Activated T-cell treated with anti-CD3 and anti-CD28 coated beads, Interleukin-2, amount 50 U/mL, for 72 hours (primary cell): ENCODE measurements around the gene MED22. TPM values are rescaled to one million over a fixed set of nuclear protein-coding genes. Genes with fewer than 3 reads are reported as not detected.
"Not testable (repeated sequence)": the region's sequence is repeated elsewhere in the genome, so short reads cannot be mapped to it uniquely, and the experiment has no call there.

Experiments used
- ATAC-seq, 2 donors: fragments of 150-1000 bp; cut with Tn5 transposase; replicated peaks in 1 of 2; 2 replicates each; pipeline ENCODE4 v1.10.0; 2021; ENCODE audit warnings: moderate library complexity in 2 of 2, mild to moderate bottlenecking in 1 of 2
- DNase-seq, 2 donors: peaks; one replicate each; pipeline ENCODE4 v3.0.0; 2021 to 2022; ENCODE audit warnings: mixed read lengths in 1 of 2
- H3K27ac Mint-ChIP-seq: one replicate; pipeline ENCODE4 v1.8.0; 2022; ENCODE audit warnings: mild to moderate bottlenecking, moderate library complexity, mixed read lengths
- H3K27me3 Mint-ChIP-seq: one replicate; pipeline ENCODE4 v1.8.0; 2022; ENCODE audit warnings: low read depth, mixed read lengths
- H3K36me3 Mint-ChIP-seq, 2 donors: one replicate each; pipeline ENCODE4 v1.8.0; 2022; ENCODE audit warnings: mixed read lengths in 2 of 2, mild to moderate bottlenecking in 1 of 2; ENCODE audit not compliant: insufficient read depth in 2 of 2
- H3K4me1 Mint-ChIP-seq: one replicate; pipeline ENCODE4 v1.8.0; 2022; ENCODE audit warnings: low read depth, mixed read lengths
- H3K4me3 Mint-ChIP-seq, 2 donors: one replicate each; pipeline ENCODE4 v1.8.0; 2022; ENCODE audit warnings: mild to moderate bottlenecking in 2 of 2, mixed read lengths in 2 of 2, moderate library complexity in 2 of 2
- H3K9me3 Mint-ChIP-seq, 2 donors: one replicate each; pipeline ENCODE4 v1.8.0; 2022; ENCODE audit warnings: mixed read lengths in 2 of 2
- total RNA-seq, 2 donors: library from RNA; stranded (reverse); gene quantifications; one replicate each; pipeline ENCODE4 v1.2.3, GENCODE V29; 2022

The MED22 gene
- 10 to 100 TPM; 27.4 to 31.5 TPM for total RNA-seq

DNA sequence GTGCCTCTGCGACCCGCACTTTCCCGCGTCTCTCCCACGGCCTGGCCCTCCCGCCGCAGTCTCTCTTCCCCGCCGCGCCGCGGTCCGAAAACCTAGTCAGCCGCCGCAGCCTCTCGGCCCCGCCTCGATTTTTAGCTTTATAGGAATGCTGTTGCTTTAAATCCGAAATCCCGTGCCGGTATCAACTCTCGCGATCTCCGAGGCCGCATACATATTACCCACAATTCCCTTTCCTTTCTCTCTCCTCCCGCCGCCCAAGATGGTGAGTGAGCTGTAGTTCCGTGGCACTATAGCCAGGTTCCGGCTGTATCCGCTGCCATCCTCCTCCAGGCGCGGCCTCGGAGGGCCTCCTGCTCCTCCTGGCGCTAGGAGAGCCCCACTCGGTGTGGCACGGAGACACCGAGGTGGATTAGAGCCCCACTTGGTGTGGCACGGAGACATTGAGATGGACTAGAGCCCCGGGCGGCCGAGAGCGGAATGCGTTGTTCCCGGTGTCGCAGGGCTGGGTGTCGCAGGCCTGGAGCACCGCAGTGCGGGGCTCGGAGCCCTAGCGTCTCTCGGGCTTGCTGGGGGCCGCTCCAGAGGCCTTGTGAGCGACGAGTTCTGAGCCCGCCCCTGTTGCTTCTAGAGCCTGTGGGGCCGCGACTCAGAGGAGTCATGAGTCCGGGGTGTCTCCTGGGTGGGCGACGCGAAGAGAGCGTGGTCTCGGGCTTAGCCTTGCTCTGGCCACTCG is at the start of gene MED22, which contains the start of gene RPL7A:
Gene MED22, minus strand, starts transcription at position 147 of the 733 bp plus-strand sequence. CDS start 1,469 bp downstream, outside the sequence.
Gene RPL7A, plus strand, starts transcription at position 234 of the 733 bp plus-strand sequence. Its CDS starts 26 bp downstream, at position 260.
- Mint-ChIP-seq H3K4me1 (peaks cover 61% of the 10 kb centered on the region), H3K9me3 (no peaks in the 10 kb centered on the region), H3K27me3 (no peaks in the 10 kb centered on the region), H3K36me3 (peaks cover 23 to 39% of the 10 kb centered on the region in 2 donors), H3K4me3 (peak within 1 kb of the TSS; percentile 98 to 100), H3K27ac (peak within 1 kb of the TSS; percentile 98)
- ATAC-seq = peak; percentile 81 to 82
- DNase-seq = peak; percentile 93 to 95

DNA sequence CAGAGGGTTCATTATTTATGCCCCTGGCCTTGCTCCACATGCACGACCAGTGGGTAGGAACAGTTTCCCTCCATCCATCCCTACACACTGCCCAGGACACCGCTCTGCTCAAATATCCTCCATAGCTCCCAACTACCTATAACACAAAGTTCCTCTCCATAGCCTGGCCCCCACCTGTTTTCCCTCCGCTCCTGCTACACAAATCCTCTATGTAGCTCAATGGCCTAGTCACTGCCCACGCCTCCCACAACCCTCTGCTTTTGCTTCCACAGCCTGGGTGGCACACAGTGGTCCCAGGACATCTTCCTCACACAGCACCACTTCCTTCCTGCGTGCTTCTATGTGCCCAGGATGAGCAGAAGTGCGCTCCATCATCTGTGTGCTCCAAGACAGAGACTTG is 49.4 kb upstream of the MED22 start:
- no peak for DNase-seq
- H3K27me3 Mint-ChIP-seq = no peaks in the 10 kb centered on the region
- ATAC-seq = no peak
- no peak overlapping the region for H3K4me3 Mint-ChIP-seq
- H3K27ac Mint-ChIP-seq = no peak overlapping the region
- peaks cover 5% of the 10 kb centered on the region for H3K4me1 Mint-ChIP-seq
- H3K36me3 Mint-ChIP-seq = no peaks in the 10 kb centered on the region
- peaks cover 0 to under 1% of the 10 kb centered on the region in 2 donors for H3K9me3 Mint-ChIP-seq

DNA sequence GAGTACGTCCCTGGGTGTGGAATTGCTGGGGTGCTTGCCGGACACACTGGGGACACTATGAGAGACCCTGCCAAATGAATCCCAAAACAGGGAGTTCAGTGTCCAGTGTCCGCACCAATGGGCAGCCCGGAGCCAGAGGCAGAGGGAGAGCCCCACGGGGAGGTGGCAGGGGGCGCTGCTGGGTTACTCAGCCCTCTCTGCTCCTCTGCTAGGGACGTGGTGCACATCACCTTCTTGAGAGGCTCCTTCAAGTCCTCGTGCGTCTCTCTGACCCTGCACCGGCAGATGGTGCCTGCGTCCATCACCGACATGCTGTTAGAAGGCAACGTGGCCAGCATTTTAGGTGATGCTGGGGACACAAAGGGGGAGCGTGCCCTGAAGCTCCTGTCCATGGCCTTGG is 49.0 kb upstream of the MED22 start:
- Mint-ChIP-seq H3K4me3 (no peak overlapping the region), H3K27me3 (no peaks in the 10 kb centered on the region), H3K9me3 (peaks cover 0 to 2% of the 10 kb centered on the region in 2 donors), H3K4me1 (peaks cover 5% of the 10 kb centered on the region), H3K27ac (no peak overlapping the region), H3K36me3 (no peaks in the 10 kb centered on the region)
- DNase-seq (peak in 1 of 2 donors; percentile 18), ATAC-seq (peak in 1 of 2 donors; percentile 38)

DNA sequence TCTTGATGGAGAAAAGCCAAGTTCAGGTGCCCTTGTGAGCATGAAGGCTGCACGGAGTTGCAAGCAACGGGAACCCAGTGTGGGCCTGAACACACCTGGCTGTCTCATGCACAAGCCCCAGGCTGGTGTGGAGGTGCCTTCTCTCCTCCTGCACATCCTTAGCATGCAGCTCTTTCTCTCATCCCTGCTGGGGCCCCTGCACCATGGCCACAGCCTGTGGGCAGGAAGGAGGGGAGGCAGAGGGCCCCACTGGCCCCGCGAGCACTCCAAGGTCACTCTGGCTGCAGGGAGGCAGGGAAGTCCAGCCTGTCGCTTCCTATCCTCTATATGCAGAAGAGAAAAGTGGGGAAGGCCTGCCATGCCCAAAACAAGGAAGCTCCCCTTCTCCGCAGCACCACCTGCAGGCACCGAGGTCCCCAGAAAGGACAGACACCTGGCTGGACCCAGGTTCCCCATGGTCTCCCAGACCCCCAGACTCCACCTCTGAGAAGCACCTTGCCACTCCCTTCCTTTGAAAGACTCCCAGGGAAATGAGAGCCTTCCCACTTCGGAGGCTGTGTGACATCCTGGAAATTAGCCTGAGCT is 46.8 kb upstream of the MED22 start:
- Mint-ChIP-seq H3K4me1 (peaks cover 5% of the 10 kb centered on the region), H3K36me3 (no peaks in the 10 kb centered on the region), H3K27me3 (peaks cover 2% of the 10 kb centered on the region), H3K27ac (no peak overlapping the region), H3K4me3 (no peak overlapping the region), H3K9me3 (peaks cover 0 to 2% of the 10 kb centered on the region in 2 donors)
- DNase-seq (no peak), ATAC-seq (peak; percentile 5 to 22)

DNA sequence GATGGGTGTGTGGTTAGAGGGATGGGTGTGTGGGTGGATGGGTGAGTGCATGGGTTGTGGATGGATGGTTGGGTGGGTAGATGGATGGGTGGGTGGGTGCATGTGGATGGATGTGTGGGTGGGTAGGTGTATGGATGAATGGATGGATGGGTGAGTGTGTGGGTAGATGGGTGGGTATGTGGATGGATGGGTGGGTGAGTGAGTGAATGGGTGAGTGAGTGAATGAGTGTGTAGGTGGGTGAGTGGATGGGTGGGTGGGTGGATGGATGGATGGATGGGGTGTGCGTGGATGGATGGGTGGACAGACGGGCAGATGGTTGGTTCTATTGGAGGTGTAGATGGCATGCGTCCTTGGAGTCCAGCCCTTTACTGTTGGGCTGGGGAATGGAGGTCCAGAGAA is 45.5 kb upstream of the MED22 start:
- no peak overlapping the region for H3K4me3 Mint-ChIP-seq
- no peak for ATAC-seq

DNA sequence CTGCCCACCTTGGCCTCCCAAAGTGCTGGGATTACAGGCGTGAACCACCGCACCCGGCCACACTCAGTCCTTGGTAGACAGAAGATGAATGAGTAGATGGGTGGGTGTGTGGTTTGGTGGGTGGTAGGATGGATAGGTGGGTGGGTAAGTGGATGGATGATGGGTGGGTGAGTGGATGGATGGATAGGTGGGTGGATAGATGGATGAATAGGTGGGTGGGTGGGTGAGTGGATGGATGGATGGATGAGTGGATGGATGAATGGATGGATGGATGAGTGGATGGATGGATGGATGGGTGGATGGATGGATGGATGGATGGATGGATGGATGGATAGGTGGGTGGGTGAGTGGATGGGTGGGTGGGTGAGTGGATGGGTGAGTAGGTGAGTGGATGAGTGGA is 44.4 kb upstream of the MED22 start:
- not testable (repeated sequence) for H3K4me3 Mint-ChIP-seq, H3K9me3 Mint-ChIP-seq, H3K27ac Mint-ChIP-seq, ATAC-seq, DNase-seq, H3K4me1 Mint-ChIP-seq, H3K36me3 Mint-ChIP-seq, H3K27me3 Mint-ChIP-seq

More for the DNA sequence above, 45.5 kb upstream of the MED22 start:
- Mint-ChIP-seq H3K9me3 (peaks cover 0 to 2% of the 10 kb centered on the region in 2 donors), H3K4me1 (peaks cover 5% of the 10 kb centered on the region), H3K27me3 (peaks cover 5% of the 10 kb centered on the region), H3K36me3 (no peaks in the 10 kb centered on the region), H3K27ac (no peak overlapping the region)
- no peak for DNase-seq

DNA sequence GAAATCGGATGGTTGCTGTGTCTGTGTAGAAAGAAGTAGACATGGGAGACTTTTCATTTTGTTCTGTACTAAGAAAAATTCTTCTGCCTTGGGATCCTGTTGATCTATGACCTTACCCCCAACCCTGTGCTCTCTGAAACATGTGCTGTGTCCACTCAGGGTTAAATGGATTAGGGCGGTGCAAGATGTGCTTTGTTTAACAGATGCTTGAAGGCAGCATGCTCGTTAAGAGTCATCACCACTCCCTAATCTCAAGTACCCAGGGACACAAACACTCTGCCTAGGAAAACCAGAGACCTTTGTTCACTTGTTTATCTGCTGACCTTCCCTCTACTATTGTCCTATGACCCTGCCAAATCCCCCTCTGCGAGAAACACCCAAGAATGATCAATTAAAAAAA is 43.5 kb upstream of the MED22 start:
- not testable (repeated sequence) for H3K36me3 Mint-ChIP-seq, H3K27ac Mint-ChIP-seq, H3K4me1 Mint-ChIP-seq, H3K27me3 Mint-ChIP-seq, DNase-seq, H3K4me3 Mint-ChIP-seq, ATAC-seq, H3K9me3 Mint-ChIP-seq

DNA sequence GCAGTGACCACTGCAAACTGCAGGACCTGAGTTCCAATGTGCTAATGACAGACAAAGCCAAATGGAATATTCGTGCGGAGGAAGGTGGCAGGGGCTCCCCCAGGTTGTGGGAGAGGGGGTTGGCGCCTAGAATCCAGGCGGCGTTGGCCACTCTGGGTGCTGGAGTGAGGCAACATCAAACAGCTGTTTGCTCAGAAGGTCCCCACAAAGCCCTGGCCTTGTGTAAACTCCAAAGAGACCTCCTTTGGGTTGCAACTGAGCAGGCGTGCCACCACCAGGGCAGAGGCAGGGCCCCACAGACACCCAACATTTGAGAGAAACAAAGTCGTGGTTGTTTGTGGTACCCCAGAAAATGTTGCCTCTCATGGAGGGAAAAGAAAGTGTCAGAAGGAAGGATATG is 42.8 kb upstream of the MED22 start:
- H3K9me3 Mint-ChIP-seq = peaks cover 0 to 2% of the 10 kb centered on the region in 2 donors
- H3K4me1 Mint-ChIP-seq = no peaks in the 10 kb centered on the region
- H3K4me3 Mint-ChIP-seq = no peak overlapping the region
- H3K36me3 Mint-ChIP-seq = no peaks in the 10 kb centered on the region
- no peak overlapping the region for H3K27ac Mint-ChIP-seq
- peaks cover 5% of the 10 kb centered on the region for H3K27me3 Mint-ChIP-seq
- DNase-seq (no peak), ATAC-seq (no peak)

DNA sequence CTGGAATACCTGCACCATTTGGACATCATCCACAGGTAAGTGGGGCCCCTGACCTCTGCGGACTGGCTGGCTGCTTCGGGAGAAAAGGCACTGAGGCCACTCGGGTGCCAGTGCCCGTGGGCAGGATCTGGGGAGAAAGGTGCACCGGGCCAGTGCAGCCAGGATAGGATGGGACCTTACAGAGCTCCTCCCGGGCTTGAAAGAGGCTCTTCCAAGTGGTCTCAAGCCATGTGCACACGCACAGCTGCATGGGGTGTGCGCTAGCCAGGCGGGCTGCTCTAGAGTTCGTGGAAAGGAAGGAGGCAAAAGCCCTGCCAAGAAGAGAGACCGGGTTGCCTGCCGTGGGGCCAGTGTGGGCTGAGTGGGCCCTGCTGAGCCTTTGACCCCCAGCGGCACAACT is 41.6 kb upstream of the MED22 start:
- no peak overlapping the region for H3K4me3 Mint-ChIP-seq
- H3K36me3 Mint-ChIP-seq = no peaks in the 10 kb centered on the region
- H3K9me3 Mint-ChIP-seq = peaks cover 0 to 2% of the 10 kb centered on the region in 2 donors
- H3K27me3 Mint-ChIP-seq = peaks cover 5% of the 10 kb centered on the region
- H3K27ac Mint-ChIP-seq = no peak overlapping the region
- no peak for ATAC-seq
- H3K4me1 Mint-ChIP-seq = no peaks in the 10 kb centered on the region
- no peak for DNase-seq

DNA sequence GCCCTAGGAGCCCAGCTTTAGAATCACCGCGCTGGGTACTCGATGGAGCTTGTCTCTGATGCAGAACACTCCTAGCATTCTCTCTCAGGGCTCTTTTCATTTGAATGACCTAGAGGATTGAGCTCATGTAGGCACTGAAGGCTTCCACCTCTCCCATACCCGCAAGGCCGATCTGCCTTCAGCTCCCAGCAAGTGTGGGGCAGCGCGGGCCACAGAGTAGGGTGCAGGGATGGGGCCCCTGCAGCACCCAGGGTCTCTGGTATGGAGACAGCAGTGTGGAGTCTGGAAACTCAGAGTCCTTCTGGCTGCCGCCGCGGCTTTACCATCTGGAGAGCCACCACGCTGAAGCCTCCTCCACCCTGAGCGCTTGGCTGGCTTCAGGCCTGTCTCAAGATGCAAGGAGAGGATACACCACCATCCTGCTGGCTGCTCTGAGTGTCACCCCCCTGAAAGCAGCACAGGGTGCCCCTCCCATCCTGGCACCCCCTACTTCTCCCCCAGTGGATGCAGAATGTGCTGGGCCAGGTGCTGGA is 41.2 kb upstream of the MED22 start:
- Mint-ChIP-seq H3K27ac (no peak overlapping the region), H3K27me3 (peaks cover 5% of the 10 kb centered on the region), H3K4me1 (no peaks in the 10 kb centered on the region), H3K9me3 (peaks cover 0 to 2% of the 10 kb centered on the region in 2 donors), H3K4me3 (no peak overlapping the region), H3K36me3 (no peaks in the 10 kb centered on the region)
- ATAC-seq = no peak
- no peak for DNase-seq

DNA sequence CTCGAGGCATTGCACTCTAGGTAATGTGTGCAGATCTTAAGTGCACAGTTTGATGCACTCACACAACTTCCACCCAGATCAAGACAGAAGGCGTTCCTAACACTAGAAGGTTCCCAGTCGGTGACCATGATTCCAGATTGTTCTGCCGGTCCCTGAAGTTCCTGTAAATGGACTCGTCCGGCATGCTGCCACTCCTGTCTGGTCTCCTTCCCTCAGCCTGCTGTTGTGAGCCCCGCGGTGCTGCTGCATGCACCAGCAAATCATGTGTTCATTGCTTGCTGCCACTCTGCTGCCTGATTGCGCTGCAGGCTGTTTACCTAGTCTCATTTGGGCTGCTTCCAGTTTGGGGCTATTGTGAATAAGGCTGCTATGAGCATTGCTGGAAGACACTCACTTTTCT is 39.7 kb upstream of the MED22 start:
- Mint-ChIP-seq H3K27me3 (peaks cover 5% of the 10 kb centered on the region), H3K4me3 (no peak overlapping the region), H3K36me3 (no peaks in the 10 kb centered on the region), H3K9me3 (peaks cover 0 to 2% of the 10 kb centered on the region in 2 donors), H3K4me1 (no peaks in the 10 kb centered on the region), H3K27ac (no peak overlapping the region)
- ATAC-seq (no peak), DNase-seq (no peak)

DNA sequence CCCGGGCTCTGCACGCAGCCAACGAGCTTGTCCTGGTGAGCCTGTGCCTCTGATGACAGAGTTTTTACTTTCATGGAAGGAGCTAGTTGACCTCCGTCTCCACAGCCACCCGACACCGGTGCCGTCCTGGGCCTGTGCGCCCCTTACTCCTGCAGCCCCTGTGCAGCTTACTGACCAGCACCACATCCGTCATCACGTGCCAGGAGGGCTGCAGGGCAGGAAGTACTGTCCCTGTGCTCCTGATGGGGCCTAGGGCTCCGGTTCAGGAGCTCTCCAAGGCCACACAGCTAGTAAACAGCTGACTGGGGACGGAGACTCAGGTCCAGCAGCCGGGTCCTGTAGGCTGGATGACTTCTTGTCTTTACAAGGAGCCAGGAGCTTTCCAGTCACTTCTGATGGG is 38.4 kb upstream of the MED22 start:
- Mint-ChIP-seq H3K36me3 (no peaks in the 10 kb centered on the region), H3K4me3 (no peak overlapping the region), H3K27ac (no peak overlapping the region), H3K4me1 (no peaks in the 10 kb centered on the region), H3K9me3 (no peaks in the 10 kb centered on the region), H3K27me3 (peaks cover 5% of the 10 kb centered on the region)
- ATAC-seq (no peak), DNase-seq (no peak)

DNA sequence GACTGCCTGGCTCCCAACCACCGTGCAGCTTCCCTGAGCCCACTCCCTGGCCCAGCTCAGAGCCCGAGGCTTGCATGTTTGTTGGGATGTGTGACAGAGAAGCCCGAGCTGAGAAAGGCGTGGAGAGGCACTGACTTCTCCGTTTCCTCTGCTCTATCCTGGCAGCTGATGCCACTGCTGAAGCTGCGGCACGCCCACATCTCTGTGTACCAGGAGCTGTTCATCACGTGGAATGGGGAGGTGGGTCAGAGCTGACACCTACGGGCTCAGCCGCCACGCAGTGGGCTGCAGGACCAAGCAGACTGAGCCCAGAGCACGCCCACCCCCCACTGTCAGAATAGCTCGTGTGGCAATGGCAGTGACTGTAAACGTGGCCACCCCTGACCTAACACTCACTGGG is 37.5 kb upstream of the MED22 start:
- Mint-ChIP-seq H3K27me3 (peaks cover 5% of the 10 kb centered on the region), H3K27ac (no peak overlapping the region), H3K36me3 (no peaks in the 10 kb centered on the region), H3K4me3 (no peak overlapping the region), H3K9me3 (no peaks in the 10 kb centered on the region), H3K4me1 (no peaks in the 10 kb centered on the region)
- DNase-seq (no peak), ATAC-seq (no peak)
